HG02884 (cell line): ENCODE results near the gene LMCD1.

ENCODE experiments used
- ATAC-seq: cut with Tn5 transposase; IDR thresholded peaks from one replicate; pipeline ENCODE4 v1.9.1; 2021; ENCODE audit warnings: mild to moderate bottlenecking, moderate library complexity; ENCODE audit not compliant: unreplicated experiment

Gene LMCD1

GRCh38 chr3:8530581-8530980 lies 29.0 kb downstream of the LMCD1 start:
- ATAC-seq, result no peak

GRCh38 chr3:8532251-8532871 lies 30.7 kb downstream of the LMCD1 start:
- ATAC-seq, result no peak

- no peak for ATAC-seq
Observed at GRCh38 chr3:8536096-8537056, 34.8 kb downstream of the LMCD1 start.

- ATAC-seq, result no peak
Observed at GRCh38 chr3:8537440-8537839, 35.8 kb downstream of the LMCD1 start.

GRCh38 chr3:8538223-8538622 lies 36.6 kb downstream of the LMCD1 start:
- ATAC-seq, result no peak

GRCh38 chr3:8538913-8539312 lies 37.3 kb downstream of the LMCD1 start:
- no peak for ATAC-seq

- ATAC-seq, result no peak
Observed at GRCh38 chr3:8539419-8539818, 37.8 kb downstream of the LMCD1 start.

GRCh38 chr3:8540456-8540855 lies 38.8 kb downstream of the LMCD1 start:
- ATAC-seq, result no peak

- ATAC-seq, result no peak
Observed at GRCh38 chr3:8541486-8541885, 39.9 kb downstream of the LMCD1 start.

- ATAC-seq, result no peak
Observed at GRCh38 chr3:8542190-8543135, 40.8 kb downstream of the LMCD1 start.

GRCh38 chr3:8546609-8547008 lies 45.0 kb downstream of the LMCD1 start:
- no peak for ATAC-seq

GRCh38 chr3:8548502-8549275 lies 47.1 kb downstream of the LMCD1 start:
- no peak for ATAC-seq

GRCh38 chr3:8549354-8549753 lies 47.7 kb downstream of the LMCD1 start:
- no peak for ATAC-seq

- no peak for ATAC-seq
Observed at GRCh38 chr3:8550611-8551010, 49.0 kb downstream of the LMCD1 start.

- no peak for ATAC-seq
Observed at GRCh38 chr3:8552223-8552762, 50.7 kb downstream of the LMCD1 start.

GRCh38 chr3:8553405-8553804 lies 51.8 kb downstream of the LMCD1 start:
- ATAC-seq, result no peak

GRCh38 chr3:8554696-8555095 lies 53.1 kb downstream of the LMCD1 start:
- ATAC-seq, result no peak

GRCh38 chr3:8555113-8555661 lies 53.6 kb downstream of the LMCD1 start:
- no peak for ATAC-seq

- no peak for ATAC-seq
Observed at GRCh38 chr3:8555725-8556472, 54.3 kb downstream of the LMCD1 start.
